Stimulated activated naive B cell treated with anti-CD40 and anti-IgM and Interleukin-4, amounts not matched to agents 10 μg/mL and 1 μg/mL and 100 μg/mL, for 72 hours (primary cell): ENCODE measurements around the gene MPST.

ENCODE experiments used
- ATAC-seq, 2 donors: fragments of 150-1000 bp; cut with Tn5 transposase; replicated peaks; 2 replicates each; pipeline ENCODE4 v1.10.0; 2021; ENCODE audit warnings: moderate library complexity in 1 of 2
- DNase-seq: peaks from one replicate; pipeline ENCODE4 v3.0.0; 2021
- H3K27ac Mint-ChIP-seq: one replicate; pipeline ENCODE4 v1.8.0; 2022; ENCODE audit warnings: mild to moderate bottlenecking, mixed read lengths
- H3K27me3 Mint-ChIP-seq, 2 donors: one replicate each; pipeline ENCODE4 v1.8.0; 2022; ENCODE audit warnings: mixed read lengths in 2 of 2
- H3K36me3 Mint-ChIP-seq, 2 donors: one replicate each; pipeline ENCODE4 v1.8.0; 2022; ENCODE audit warnings: mixed read lengths in 2 of 2, mild to moderate bottlenecking in 1 of 2
- H3K4me1 Mint-ChIP-seq, 2 donors: one replicate each; pipeline ENCODE4 v1.8.0; 2022; ENCODE audit warnings: mixed read lengths in 2 of 2, mild to moderate bottlenecking in 1 of 2
- H3K4me3 Mint-ChIP-seq, 2 donors: one replicate each; pipeline ENCODE4 v1.8.0; 2022; ENCODE audit warnings: mild to moderate bottlenecking in 2 of 2, mixed read lengths in 2 of 2, moderate library complexity in 1 of 2
- H3K9me3 Mint-ChIP-seq, 2 donors: one replicate each; pipeline ENCODE4 v1.8.0; 2022; ENCODE audit warnings: mixed read lengths in 2 of 2, mild to moderate bottlenecking in 1 of 2

The MPST gene

GRCh38 chr22:37037669-37038068 is 18.1 kb downstream of the MPST start:
- Mint-ChIP-seq H3K4me3 (no peak overlapping the region), H3K27me3 (peaks cover 9 to 23% of the 10 kb centered on the region in 2 donors), H3K4me1 (peaks cover 0 to 1% of the 10 kb centered on the region in 2 donors), H3K9me3 (no peaks in the 10 kb centered on the region), H3K36me3 (no peaks in the 10 kb centered on the region), H3K27ac (no peak overlapping the region)
- no peak for DNase-seq
- ATAC-seq = no peak

- H3K36me3 Mint-ChIP-seq = no peaks in the 10 kb centered on the region
- peaks cover 21 to 23% of the 10 kb centered on the region in 2 donors for H3K27me3 Mint-ChIP-seq
- ATAC-seq = no peak
- no peak for DNase-seq
- no peak overlapping the region for H3K27ac Mint-ChIP-seq
- H3K4me3 Mint-ChIP-seq = no peak overlapping the region
- H3K4me1 Mint-ChIP-seq = peaks cover 5 to 7% of the 10 kb centered on the region in 2 donors
- no peaks in the 10 kb centered on the region for H3K9me3 Mint-ChIP-seq
Measured at GRCh38 chr22:37039466-37039865, 19.9 kb downstream of the MPST start.

- Mint-ChIP-seq H3K4me3 (no peak overlapping the region), H3K9me3 (no peaks in the 10 kb centered on the region), H3K27ac (no peak overlapping the region), H3K36me3 (no peaks in the 10 kb centered on the region), H3K27me3 (peaks cover 10 to 13% of the 10 kb centered on the region in 2 donors), H3K4me1 (peaks cover 15 to 20% of the 10 kb centered on the region in 2 donors)
- no peak for ATAC-seq
- DNase-seq = no peak
Measured at GRCh38 chr22:37043209-37043827, 23.8 kb downstream of the MPST start.

DNA sequence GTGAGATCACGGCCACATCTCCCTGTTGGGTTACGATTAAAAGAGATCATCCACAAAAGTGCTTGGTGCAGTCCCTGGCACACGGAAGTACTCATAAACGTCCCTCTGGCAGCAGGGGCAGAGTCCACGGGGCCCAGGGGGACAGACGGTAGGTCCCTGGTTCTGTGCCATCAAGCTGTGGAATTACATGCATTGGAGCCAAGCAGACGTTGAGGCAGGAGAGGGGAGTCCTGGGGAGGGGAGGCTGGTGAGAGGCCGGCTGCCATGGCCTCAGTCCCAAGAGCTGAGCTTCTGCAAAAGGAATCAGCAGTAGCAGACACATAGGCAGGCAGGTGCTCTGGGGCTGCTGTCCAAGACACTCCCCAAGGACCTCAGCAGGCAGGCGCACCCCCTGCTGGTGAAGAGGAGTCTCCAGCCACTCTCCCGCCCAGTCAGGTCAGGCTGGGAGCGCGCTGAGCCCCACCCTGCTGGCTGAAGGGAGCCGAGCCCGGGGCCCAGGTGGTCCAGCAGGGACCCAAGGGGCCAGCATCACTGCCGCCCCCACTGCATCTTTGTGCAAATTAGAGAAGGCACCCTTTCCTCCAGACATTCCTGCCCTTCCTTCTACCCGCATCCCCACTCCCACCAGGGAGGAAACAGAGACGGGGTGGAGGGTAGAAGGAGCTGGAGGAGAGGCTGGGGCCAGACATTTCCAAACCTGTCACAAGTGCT is 24.4 kb downstream of the MPST start:
- Mint-ChIP-seq H3K4me1 (peaks cover 15 to 20% of the 10 kb centered on the region in 2 donors), H3K4me3 (no peak overlapping the region), H3K27ac (no peak overlapping the region), H3K36me3 (no peaks in the 10 kb centered on the region), H3K9me3 (no peaks in the 10 kb centered on the region), H3K27me3 (peaks cover 10 to 13% of the 10 kb centered on the region in 2 donors)
- DNase-seq (peak; percentile 59), ATAC-seq (peak; percentile 94 to 95)

DNA sequence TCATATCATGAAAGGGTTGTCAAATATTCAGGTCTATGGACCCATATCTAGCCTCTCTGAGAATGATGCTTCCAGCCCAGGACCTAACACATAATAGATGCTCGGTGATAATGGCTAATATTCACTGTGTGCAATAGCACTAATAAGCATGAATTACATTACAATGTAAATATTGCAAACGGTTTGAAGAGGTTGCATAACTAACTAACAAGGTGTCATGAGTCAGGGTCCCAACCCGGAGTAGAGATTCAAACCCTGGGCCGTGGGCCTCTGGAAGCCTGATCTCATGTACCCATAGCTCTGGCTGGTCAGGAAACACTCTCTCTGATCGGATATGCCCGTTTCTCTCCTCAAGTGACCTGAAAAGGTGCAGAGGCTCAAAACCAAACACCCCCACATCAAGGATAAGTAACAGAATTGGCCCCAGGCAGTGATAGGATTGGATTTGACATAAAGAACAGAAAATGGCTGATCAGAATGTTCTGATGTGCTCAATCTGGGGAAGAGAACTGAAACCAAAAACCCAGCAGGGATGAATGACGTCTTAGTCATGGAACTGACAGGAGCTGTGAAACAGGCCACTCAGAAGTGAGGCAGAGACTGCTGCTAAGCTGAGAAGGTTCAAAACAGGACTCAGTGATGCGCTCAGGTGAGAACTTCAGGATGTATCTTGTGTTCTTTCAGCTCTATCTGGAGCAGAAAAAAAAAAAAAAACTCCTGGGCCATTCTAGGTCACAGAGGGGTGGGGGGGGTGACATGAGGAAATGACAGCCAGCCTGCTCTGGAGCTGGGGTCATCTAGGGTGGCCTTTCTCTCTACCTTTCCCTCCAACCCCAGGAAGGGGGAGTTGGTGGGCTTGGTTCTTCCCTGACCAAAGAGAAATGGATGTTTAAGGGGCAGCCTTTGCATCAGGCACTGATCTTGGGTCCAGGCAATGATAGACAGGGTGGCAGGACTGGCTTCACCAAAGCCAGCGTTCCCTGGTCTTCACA is 25.4 kb downstream of the MPST start:
- peak; percentile 63 to 77 for ATAC-seq
- Mint-ChIP-seq H3K9me3 (no peaks in the 10 kb centered on the region), H3K4me3 (no peak overlapping the region), H3K27ac (peak overlapping the region; percentile 31), H3K27me3 (peaks cover 10 to 13% of the 10 kb centered on the region in 2 donors), H3K36me3 (no peaks in the 10 kb centered on the region), H3K4me1 (peaks cover 15 to 20% of the 10 kb centered on the region in 2 donors)
- DNase-seq = peak; percentile 24

GRCh38 chr22:37045958-37046357 is 26.4 kb downstream of the MPST start:
- Mint-ChIP-seq H3K27me3 (peaks cover 6 to 13% of the 10 kb centered on the region in 2 donors), H3K4me1 (peaks cover 15 to 20% of the 10 kb centered on the region in 2 donors)

GRCh38 chr22:37046589-37046988 is 27.0 kb downstream of the MPST start:
- H3K4me1 Mint-ChIP-seq = peaks cover 14 to 20% of the 10 kb centered on the region in 2 donors
- no peaks in the 10 kb centered on the region for H3K36me3 Mint-ChIP-seq
- DNase-seq (no peak), ATAC-seq (no peak)
- H3K27ac Mint-ChIP-seq = no peak overlapping the region
- peaks cover 2 to 13% of the 10 kb centered on the region in 2 donors for H3K27me3 Mint-ChIP-seq
- H3K9me3 Mint-ChIP-seq = no peaks in the 10 kb centered on the region
- no peak overlapping the region for H3K4me3 Mint-ChIP-seq

More at GRCh38 chr22:37045958-37046357, 26.4 kb downstream of the MPST start:
- no peaks in the 10 kb centered on the region for H3K36me3 Mint-ChIP-seq
- no peak for DNase-seq
- no peak overlapping the region for H3K4me3 Mint-ChIP-seq
- no peak for ATAC-seq
- no peak overlapping the region for H3K27ac Mint-ChIP-seq
- no peaks in the 10 kb centered on the region for H3K9me3 Mint-ChIP-seq

DNA sequence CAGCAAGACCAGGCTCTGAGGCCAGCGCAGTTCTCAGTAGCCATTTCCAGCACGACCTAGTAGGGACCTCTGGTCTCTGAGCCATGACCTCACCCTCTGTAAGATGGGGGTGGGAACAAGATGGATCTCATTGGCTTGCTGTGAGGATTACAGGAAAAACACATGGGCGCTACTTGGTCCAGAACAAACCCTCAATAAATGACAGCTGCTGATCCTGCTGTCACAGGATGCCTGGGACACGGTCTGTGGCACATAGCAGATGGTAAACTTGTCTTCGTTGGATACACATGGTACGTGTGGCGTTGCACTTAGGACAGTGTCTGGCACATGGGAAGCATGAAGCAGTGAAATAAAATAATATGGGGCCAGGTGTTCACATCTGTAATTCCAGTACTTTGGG is 27.5 kb downstream of the MPST start:
- H3K9me3 Mint-ChIP-seq = no peaks in the 10 kb centered on the region
- no peak for DNase-seq
- ATAC-seq = no peak
- peaks cover 14 to 21% of the 10 kb centered on the region in 2 donors for H3K4me1 Mint-ChIP-seq
- H3K27ac Mint-ChIP-seq = no peak overlapping the region
- H3K27me3 Mint-ChIP-seq = peaks cover 0 to 13% of the 10 kb centered on the region in 2 donors
- no peak overlapping the region for H3K4me3 Mint-ChIP-seq
- no peaks in the 10 kb centered on the region for H3K36me3 Mint-ChIP-seq

GRCh38 chr22:37048133-37048532 is 28.6 kb downstream of the MPST start:
- no peaks in the 10 kb centered on the region for H3K36me3 Mint-ChIP-seq
- H3K9me3 Mint-ChIP-seq = no peaks in the 10 kb centered on the region
- peaks cover 0 to 7% of the 10 kb centered on the region in 2 donors for H3K27me3 Mint-ChIP-seq
- no peak overlapping the region for H3K4me3 Mint-ChIP-seq
- H3K4me1 Mint-ChIP-seq = peaks cover 22 to 32% of the 10 kb centered on the region in 2 donors
- DNase-seq (no peak), ATAC-seq (no peak)
- H3K27ac Mint-ChIP-seq = no peak overlapping the region

DNA sequence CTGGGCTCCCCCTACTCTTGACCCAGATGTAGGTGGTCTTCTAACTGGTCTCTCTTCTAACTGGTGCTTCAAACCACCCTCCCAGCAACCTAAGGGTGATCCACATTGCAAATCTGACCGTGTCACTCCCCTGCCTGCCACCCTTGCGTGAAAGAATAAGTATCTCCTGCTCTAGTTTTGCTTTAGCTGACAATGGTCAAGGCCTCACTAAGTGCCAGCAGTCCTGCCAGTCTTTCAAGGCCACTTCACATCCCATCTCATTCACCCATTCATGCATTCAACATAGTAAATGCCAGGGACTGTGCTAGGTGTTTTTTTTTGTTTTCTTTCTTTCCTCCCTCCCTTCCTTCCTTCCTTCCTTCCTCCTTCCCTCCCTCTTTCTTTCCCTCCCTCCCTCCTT is 29.7 kb downstream of the MPST start:
- peaks cover 22 to 37% of the 10 kb centered on the region in 2 donors for H3K4me1 Mint-ChIP-seq
- H3K9me3 Mint-ChIP-seq = no peaks in the 10 kb centered on the region
- peaks cover 0 to 4% of the 10 kb centered on the region in 2 donors for H3K36me3 Mint-ChIP-seq
- no peaks in the 10 kb centered on the region for H3K27me3 Mint-ChIP-seq
- H3K4me3 Mint-ChIP-seq = no peak overlapping the region
- ATAC-seq = no peak
- no peak for DNase-seq
- no peak overlapping the region for H3K27ac Mint-ChIP-seq

- ATAC-seq (no peak), DNase-seq (no peak)
- peak overlapping the region in 1 of 2 donors; percentile 85 for H3K4me3 Mint-ChIP-seq
- peaks cover 10 to 13% of the 10 kb centered on the region in 2 donors for H3K36me3 Mint-ChIP-seq
- peak overlapping the region; percentile 20 for H3K27ac Mint-ChIP-seq
- no peaks in the 10 kb centered on the region for H3K9me3 Mint-ChIP-seq
- peaks cover 12 to 24% of the 10 kb centered on the region in 2 donors for H3K4me1 Mint-ChIP-seq
- no peaks in the 10 kb centered on the region for H3K27me3 Mint-ChIP-seq
Measured at GRCh38 chr22:37050913-37051312, 31.4 kb downstream of the MPST start.

DNA sequence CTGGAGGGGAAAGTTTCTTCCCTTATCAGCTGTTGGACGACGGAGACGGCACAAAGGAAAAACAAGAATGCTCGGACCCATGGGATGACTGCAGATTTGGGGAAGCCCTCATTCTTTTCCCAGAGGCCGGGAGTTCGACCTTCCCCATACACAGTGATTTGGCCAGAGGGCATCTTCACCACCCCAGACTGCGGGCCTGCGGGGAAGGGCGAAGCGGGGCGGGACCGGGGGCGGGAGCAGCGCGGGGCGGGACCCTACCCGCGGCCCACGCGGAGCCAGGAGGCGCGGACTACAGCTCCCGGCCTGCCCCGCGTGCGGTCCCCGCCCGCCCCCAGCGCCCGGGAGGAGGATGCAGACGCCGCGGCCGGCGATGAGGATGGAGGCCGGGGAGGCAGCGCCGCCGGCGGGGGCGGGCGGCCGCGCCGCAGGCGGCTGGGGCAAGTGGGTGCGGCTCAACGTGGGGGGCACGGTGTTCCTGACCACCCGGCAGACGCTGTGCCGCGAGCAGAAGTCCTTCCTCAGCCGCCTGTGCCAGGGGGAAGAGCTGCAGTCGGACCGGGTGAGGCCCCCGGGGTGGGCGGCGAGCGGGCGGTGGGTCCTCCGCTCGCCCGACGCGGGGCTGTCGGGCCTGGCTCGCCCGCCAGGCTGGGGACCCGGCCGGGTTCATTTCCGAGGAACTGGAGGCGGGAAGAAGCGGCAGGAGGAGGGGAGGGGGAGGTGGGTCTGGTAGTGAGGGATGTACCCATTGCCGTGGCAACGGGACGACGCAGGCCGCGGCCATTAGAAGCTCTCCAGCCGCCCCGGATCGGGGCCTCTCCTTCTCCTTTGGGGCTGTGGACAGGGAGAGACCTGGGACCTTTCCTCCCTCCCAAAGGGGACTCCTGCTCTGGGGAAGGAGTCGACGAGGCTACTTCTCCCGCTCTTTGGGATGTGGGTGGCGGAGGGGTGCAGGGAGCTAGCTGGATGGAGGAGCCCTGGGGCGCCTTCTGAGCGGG is 32.1 kb downstream of the MPST start, which contains the start of gene KCTD17:
TSS of gene KCTD17 (plus strand) at position 352 of the 995 bp plus-strand sequence. CDS start at position 371, 19 bp downstream.
- Mint-ChIP-seq H3K27ac (peak within 1 kb of the TSS; percentile 83), H3K4me1 (peaks cover 12 to 24% of the 10 kb centered on the region in 2 donors), H3K4me3 (peak within 1 kb of the TSS; percentile 78 to 85), H3K27me3 (no peaks in the 10 kb centered on the region), H3K9me3 (no peaks in the 10 kb centered on the region), H3K36me3 (peaks cover 18 to 21% of the 10 kb centered on the region in 2 donors)
- DNase-seq (peak; percentile 73), ATAC-seq (peak; percentile 99 to 100)
